HG03097 (cell line): ENCODE data around the gene MRPL32.

Experiments
- ATAC-seq: cut with Tn5 transposase; IDR thresholded peaks from one replicate; pipeline ENCODE4 v1.9.1; 2021; ENCODE audit not compliant: unreplicated experiment, low FRiP score

Gene MRPL32

GRCh38 chr7:42925630-42926029 is 6.5 kb upstream of the MRPL32 start:
- ATAC-seq: no peak

GRCh38 chr7:42926204-42926603 is 6.0 kb upstream of the MRPL32 start:
- ATAC-seq: no peak

GRCh38 chr7:42928754-42929153 is 3.4 kb upstream of the MRPL32 start:
- ATAC-seq: no peak

DNA sequence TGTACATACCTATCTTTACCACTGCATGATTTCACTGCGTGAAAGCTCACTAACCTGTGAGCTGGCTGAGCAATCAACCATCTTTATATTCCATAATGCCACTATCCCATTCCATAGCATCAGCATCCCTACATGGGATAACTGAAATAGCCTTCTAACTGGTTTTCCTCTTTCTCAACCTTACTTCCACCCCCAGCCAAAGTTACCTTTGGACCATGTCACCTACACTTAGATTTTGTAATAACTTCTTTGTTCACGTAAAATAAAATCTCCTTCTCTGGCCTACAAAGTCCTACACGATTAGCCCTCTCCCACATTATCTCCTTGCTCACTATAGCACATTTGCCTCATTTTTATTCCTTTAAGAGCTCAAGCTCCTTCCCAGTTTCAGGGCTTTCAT is 2.7 kb upstream of the MRPL32 start:
- no peak for ATAC-seq

DNA sequence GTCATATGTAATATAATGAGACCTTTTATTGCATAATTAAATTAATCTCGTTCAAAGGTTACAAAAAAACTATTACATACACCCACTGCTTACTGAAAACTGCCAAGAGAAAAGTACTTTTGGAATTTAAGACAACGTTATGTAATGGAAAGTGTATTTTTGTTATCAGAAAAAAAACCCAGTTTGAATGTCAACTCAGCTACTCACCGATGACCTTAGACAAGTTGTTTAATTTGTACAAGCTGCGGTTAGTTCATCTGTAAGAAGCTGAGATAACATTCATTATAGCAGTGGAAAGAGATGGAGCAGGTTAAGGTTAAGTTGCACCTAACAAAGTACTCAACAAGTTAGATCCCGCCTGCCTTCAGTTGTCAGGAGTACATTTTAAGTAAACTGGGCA is 1.3 kb upstream of the MRPL32 start:
- ATAC-seq: no peak

DNA sequence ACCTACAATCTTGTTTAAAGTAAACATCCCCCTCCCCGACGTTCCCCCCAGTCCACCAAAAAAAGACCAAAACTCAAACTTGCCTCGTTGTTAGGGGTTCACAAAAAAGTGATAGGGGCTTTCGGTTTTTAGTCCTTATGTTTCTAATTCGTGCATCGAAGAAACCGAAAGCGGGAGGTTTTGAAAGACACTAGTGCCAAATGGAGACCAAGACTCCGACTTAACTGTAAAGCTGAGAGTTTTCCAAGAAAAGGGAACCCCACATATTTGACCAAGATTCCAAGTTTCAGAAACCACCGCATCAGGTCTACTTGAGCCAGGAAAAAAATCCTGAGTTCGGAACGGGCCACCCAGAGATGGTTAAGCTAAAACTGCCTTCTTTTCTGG is 736 bp upstream of the MRPL32 start:
- ATAC-seq: no peak

DNA sequence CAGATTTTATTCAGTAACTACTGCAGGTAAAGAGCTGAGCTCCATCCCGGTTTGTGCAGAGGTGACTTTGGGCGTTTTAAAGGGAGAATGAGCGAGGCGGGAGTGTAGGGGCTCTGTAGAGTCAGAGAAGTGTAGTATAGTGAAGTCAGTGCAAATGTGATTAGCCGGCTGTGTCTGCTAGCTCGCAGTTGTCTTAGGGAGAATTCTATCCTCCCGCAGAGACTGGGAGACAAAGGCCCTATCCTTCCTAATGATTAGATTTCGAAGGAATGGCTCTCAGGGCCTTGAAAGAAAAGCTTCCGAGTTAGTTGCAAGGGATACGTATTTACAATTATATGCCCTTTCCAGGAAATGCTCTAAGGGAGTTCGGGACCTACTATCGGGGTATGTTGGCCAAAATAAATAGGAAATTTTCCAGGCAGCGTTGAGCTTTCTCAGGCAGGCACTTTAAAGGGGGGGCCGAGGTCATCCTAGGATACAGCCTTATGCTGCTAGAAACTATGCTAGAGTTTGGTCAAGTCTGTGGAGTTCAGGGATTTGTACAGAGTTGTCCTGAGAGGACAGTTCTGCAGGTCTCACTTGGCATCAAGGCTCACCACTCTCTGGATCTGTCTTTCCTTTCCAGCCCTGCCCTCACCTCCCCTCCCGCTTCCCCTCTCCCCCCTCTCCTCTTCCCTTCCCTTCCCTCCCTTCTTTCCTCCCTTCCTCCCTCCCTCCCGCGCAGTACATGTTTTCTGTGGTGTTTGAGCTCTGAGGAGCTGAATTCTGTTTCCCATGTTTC is 825 bp downstream of the MRPL32 start:
- ATAC-seq: no peak

GRCh38 chr7:42934291-42934690 is 2.1 kb downstream of the MRPL32 start:
- ATAC-seq: no peak

DNA sequence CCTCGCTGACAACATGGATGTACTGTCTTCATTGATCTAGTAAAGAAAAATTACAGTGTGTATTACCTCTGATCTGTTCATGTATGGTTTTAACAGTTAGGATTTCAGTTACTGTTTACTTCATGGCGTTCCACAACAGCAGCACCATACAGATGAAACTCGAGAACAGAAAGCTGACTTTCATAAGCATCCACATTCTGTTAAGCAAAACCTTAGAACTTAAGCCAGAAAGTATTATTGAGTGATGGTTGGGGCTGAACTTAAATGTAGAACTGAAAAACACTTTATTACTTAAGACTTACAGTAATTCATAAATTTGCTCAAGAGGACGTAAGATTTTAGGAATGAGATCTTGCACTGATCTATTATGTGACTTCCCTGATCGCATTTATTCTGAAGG is 3.7 kb downstream of the MRPL32 start:
- ATAC-seq: no peak

- no peak for ATAC-seq
Measured at GRCh38 chr7:42939457-42940240, 7.5 kb downstream of the MRPL32 start.

- ATAC-seq: peak; percentile 48
Measured at GRCh38 chr7:42940985-42941847, 9.0 kb downstream of the MRPL32 start.

- ATAC-seq: peak; percentile 41
Measured at GRCh38 chr7:42945821-42946626, 13.8 kb downstream of the MRPL32 start.

DNA sequence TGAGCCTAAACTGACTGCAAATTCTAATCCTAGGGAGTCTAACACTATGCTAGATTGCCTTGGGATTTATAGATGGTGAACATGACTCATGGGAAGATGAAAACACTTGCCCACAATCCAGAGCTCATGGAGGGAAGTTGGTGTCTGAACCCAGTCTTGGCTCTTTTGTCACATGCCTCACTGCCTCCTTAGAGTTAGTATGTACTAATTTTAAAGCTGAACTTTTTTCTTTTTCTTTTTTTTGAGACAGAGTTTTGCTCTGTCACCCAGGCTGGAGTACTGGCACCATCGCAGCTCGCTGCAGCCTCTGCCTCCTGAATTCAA is 14.4 kb downstream of the MRPL32 start:
- ATAC-seq: no peak

- no peak for ATAC-seq
Measured at GRCh38 chr7:42947521-42947920, 15.3 kb downstream of the MRPL32 start.

DNA sequence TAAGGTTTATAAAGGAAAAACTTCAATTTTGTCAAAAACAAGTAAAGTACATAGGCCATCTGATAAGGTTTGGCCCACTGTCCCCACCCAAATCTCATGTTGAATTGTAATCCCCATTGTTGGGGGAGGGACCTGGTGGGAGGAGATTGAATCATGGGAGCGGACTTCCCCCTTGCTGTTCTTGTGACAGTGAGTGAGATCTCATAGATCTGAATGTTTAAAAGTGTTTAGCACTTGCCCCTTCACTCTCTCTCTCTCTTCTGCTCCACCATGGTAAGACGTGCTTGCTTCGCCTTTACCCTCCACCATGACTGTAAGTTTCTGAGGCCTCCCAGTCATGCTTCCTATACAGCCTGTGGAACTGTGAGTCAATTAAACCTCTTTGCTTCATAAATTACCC is 18.2 kb downstream of the MRPL32 start:
- no peak for ATAC-seq

DNA sequence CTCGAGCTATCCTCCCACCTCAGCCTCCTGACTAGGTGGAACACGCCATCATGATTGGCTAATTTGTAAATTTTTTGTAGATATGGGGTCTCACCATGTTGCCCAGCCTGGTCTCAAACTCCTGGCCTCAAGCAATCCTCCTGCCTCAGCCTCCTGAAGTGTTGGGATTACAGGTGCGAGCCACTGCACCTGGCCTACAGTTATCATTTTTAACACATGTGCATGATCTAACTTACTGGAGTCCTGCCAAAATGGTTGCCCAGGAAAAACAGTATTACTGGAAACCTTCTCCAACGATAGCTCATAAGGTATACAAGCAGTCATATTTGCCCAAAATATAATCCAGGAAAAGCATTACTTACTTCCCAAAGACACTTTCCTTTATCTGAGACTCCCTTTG is 20.2 kb downstream of the MRPL32 start:
- ATAC-seq: no peak

- ATAC-seq: no peak
Measured at GRCh38 chr7:42953994-42954393, 21.8 kb downstream of the MRPL32 start.

DNA sequence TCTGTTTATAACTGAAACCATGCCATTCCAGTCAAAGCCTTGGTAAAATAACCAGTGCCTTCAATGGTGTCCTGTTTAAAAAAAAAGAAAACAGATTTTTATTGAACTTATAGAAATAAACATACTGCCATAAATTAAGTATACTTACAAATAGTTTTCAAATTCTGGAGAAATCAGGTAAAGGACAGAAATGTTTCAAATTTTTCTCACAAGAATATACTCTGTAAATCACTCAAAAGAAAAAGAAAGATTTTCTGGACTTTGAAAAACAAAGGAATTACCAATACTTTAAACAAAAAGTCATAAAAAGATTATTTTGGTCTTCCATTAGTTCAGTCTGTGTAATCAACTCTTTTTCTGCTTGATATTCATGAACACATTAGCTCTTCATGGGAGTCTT is 23.9 kb downstream of the MRPL32 start:
- no peak for ATAC-seq

DNA sequence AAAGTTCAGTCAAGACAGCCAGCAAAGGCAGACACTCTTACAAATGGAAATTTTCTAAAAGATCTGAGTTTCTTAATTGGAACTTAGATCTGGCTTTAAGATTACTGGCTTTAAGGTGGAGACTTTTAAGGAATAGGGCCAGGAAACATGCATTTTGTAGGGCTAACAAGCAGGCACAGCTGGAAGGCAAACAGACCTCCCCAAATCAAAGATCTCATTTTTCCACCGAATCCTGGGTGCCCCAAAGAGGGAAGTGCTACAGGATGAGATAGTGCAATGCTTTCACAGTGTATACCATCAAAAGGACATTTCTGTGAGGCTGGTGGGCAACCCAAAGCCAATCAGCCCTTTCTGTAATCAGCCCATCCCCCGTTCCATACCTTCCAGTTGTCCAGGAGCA is 27.4 kb downstream of the MRPL32 start:
- ATAC-seq: no peak

DNA sequence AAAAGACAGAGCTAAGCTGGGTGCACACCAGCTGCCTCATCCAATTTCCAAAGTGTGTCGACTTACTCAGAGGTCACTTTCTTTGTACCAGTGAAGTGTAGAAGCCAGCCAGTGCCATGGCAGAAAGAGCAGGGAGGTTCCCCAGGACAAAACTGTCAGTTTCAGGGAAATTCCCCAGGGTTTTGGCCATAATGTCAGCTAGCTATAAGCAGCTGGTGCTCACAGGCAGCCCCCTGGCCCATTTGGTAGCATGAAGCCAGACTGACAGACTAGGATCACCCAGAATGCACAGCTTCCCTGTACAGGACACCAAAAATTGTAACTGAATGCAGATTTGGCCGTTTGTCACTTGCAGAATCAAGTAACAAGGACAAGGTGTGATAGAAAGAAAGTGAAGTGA is 28.6 kb downstream of the MRPL32 start:
- ATAC-seq: no peak

- no peak for ATAC-seq
Measured at GRCh38 chr7:42961170-42961569, 29.0 kb downstream of the MRPL32 start.
